SH-SY5Y (cell line): Measurements from ENCODE around the gene ABLIM2.

Experiments
- GATA2 ChIP-seq: IDR thresholded peaks from 2 replicates; pipeline ENCODE4 v1.6.1; 2011; ENCODE audit warnings: mild to moderate bottlenecking, low read depth, low read length
- GATA3 ChIP-seq: IDR thresholded peaks from 2 replicates; pipeline ENCODE4 v1.6.1; 2011; ENCODE audit warnings: low read depth, mild to moderate bottlenecking, low read length, moderate library complexity

DNA sequence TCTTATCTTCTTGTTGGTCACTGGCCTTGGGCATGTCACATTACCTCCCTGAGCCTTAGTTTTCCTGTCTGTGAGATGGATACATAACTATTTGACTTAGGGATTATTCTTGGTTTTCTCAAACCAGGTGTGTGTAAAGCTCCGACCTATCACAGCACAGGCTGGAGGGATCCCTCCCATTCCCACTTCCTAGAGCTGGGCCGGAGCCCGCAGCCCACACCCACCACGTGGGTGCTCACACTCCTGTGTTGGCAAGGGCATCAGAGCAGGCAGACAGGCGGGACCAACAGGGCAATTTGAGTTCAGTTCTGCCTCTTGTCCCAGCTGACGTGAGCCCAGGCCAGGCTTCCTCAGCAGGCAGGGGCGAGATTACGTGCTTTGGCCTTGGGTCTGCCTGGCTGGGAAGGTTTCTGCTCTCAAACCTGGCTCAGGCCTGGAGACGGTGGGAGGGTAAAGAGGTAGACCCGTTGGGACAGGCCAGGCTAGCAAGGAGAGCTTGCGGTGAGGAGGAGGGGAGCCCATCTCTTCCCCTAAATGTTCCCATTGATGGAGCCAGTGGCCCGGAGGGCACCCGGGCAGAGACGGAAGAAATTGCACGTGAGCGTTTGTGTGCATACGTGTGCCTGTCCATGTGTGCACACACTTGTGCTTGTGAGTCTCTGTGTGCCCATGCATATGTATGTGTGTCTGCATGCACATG lies 39.7 kb upstream of the ABLIM2 start:
- no peak for TF ChIP-seq GATA3
- TF ChIP-seq GATA2, result no peak
